GM03348 (cell line): Measurements from ENCODE around the gene TUBA4B.
A peak's percentile ranks its signal among the peaks of the same experiment; 100 is the strongest.

Experiments
- DNase-seq: peaks from one replicate; pipeline ENCODE4 v3.0.0; 2012; ENCODE audit warnings: low spot score

TUBA4B gene

DNA sequence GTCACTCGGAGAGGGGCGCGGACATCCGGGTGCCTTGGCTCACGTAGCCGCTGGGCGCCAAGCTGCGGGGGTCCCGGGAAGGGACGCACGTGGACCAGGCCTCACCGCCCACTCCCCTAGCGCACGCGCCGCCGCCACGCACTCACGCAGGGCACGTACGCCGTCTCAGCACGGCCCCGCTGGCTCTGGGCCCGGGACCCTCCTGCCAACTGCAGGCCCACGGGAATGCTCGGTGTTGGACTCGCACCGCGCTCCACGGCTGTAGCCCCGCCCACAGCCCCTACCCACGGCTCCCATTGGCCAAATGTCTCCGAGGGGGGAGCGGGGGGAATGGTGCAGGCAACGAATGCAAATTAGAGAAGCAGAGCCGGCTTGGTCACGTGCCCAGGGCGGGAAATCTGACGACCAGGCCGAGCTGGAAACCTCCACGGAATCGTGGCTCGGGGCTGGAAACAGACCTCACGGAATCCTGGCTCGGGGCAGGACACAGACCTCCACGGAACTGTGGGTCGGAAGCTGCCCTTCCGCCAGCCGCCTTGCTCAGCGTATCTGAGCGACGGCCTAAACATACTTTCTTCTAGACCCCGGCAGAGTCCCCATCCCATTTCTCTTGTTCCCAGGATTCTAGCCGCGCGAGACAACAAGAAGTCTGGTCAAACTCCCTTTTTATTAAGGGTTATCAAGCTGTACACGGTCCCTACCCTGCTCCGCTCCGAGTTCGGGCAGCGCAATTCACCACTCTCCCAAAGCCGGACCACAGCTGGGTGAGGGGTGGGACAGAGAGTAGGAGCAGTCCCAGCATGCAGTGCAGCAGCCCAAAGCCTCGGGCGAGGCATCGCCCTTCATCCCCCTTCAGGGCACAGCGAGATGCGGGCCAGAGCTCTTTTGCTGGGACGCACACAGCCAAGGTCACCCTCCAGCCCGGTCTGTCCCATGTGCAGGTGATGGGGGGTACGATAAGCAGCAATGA, 34.0 kb upstream of the TUBA4B start, which contains the start of gene ABCB6:
TSS of gene ABCB6 (minus strand) at position 227 of the 970 bp plus-strand sequence. CDS start 285 bp downstream, outside the sequence.
- peak; percentile 97 for DNase-seq

DNA sequence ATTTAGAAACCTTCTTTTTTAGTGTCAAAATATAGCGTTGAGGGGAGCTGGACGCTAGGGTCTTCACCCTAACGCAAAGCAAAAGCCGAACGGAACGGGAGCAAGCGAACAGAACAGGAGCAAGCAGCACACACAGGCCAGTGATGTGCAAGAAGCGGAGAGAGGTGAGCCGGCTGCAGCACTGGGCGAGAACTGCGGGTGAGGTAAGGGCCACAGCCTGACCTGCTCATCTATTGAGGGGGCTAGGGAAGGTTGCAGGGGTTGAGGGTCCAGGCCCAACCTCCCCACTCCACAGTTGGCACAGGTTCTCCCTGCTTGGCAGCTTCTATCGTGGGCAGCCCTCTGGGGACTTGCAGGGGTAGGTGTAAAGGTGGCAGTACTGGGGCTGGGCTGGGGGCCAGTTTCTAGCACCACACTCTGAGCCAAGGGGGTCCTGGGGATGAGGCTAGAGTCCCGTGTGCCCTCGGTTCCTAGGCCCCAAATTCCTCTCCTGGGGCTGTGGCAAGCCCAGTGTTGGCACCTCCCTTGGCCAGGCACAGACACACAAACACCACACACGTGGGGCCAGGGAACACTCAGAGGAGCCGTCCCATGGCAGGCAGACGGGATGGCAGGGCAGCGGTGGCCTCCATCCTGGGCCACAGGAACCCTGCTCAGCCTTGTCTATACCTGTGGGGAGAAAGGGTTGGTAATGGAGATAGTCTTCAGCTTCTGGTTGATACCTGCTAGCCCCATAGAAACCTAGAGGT, 33.1 kb upstream of the TUBA4B start:
- no peak for DNase-seq

DNA sequence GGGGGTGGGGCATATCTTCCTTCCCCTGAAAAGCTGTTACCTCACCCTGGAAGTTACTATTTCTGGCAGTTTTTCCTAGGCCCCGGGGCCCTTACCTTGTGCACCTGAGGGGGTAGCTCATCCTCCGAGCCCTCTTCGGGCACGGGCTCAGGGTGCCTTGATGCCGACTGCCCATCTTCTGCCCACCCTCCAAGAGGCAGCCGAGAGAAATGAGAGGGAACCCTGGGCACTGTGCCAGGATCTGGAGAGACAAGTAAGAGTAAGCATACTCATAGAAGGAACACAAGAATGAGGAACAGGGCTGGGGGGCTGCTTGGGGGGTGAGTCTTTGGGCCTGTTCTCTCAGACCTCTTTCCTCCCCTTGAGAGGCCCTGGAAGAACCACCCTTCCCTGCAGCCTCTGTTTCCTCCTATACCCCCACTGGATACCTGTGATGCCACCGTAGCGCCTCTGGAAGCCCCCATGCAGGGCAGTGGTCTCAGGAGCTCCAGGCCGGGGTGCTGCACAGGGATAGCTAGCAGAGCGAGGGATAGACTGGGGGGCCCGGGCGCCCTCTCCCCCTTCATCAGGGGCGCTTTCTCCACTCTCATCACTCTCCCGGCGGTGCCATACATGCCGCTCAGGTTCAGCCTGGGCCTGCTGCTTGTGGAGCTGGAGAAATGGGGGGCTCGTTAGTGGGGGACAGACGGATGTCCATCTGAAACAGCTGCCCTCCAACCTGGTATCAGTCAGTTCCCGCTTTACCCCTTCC, 32.2 kb upstream of the TUBA4B start:
- DNase-seq: no peak

DNA sequence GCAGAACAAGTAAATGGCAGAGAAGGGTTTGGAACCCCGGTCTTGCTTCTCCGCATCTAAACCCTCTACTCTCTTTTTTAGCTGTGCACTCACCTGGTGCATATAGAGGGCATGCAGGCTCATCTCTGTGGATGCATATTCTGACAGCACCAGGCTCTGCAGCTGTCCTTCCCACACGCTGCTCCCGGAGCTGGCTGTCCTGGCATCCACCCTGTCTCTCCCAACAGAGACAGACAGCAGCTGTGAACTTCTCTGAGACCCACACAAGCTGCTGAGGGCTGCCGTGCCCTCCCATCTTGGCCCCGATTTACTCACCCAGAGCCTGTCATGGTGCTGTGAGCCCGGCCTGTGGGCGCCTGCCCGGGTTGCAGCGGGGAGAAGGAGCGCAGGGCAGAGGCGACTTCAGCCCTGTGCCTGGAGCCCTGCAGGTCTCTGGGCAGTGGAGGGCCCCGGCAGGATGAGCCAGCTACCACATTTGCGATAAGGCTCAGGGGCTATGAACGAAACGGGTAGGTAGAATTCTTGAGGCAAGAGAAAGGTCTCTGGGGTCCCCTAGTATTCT, 31.0 kb upstream of the TUBA4B start:
- DNase-seq: no peak

DNA sequence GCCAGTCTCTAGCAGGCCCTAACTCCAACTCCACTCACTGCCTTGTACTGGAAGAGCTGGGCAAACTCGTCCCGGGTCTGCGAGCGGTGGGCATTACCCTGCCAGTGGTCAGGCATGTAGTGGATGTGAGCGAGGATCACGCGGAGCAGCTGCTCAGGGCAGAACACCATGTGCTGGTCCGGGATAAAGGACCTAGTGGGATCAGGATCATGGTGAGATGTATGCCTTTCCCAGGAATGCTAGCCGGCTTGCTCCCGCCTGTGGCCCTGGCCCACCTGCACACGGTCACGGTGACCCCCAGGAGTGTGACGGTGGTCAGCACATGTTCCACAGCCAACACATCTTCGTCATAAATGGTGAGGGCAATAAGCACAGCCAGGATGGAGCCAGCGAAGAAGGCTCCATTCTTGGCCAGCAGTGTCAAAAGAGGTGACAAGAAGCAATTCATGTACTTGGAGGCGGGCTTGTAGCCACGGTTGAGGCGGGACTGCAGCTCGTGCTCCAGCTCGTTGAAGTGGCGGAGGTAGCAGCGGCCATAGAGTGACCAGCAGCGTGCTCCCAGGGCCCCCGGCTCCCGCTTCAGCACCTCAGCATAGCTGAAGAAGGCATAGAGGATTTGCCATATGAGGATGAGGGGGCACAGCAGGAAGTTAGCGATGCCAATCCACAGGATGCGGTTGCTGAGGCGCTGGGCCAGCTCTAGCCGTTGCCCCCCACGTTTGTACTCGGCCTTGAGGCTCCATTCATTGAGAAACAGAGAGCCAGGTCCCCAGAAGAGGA, 29.0 kb upstream of the TUBA4B start:
- no peak for DNase-seq

DNA sequence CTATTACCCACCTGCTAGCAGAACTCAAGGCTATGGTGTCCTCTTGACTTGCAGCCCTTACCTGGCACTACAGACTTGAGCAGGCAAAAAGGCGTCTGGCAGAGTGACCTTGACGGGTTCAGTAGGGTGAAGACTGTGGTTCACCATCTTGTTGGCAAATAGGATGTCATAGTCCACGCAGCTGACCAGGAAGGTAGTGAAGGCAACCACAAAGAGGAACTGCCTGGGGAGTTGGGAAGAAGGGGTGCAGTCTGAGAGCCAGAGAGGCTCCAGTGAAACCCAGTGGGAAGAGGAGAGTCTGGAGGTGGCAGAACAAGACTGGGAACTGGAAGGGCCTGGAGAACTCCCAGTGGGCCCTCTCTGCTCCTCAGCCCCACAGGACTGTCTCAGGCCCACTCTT, 27.7 kb upstream of the TUBA4B start:
- DNase-seq: no peak

DNA sequence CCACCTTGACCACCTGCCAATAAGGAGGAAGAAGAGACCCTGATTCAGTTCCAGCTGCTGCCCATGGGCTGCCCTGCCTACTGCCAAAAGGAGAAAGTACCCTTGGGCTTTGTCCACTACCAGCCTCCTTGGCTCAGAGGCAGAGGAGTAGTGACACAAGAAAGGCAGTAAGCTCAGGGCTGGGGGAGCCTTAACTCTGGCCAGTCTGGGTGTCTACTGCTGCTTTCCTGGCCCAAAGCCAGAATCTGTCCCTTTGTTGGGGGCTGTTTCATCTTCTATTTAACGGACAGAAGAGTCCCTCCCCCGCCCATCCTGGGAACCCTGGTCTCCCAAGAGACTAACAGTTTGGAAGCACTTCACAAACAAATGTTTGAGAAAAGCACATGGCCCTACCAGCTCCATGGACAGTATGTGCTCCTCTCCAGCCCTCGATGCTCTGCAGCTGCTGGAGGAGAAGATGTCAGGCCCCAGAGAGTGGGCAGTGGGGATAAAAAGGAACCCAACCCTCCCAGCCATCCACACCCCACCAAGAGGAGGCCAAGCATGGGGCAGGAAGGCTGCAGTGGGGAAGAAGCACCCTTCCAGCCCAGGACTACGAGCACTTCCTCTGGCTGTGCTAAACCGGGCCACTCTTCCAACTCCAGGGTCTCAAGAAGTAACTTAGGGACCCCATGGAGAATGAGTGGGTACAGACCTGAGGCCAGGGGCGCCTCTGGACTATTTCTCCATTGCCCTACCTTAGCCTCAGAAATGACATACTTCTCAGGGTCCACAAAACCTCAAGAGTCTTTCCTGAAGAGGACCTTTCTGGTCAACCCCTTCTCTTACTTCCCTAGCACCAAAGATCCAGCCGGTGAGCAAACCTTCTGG, 24.8 kb upstream of the TUBA4B start:
- DNase-seq: peak; percentile 11

DNA sequence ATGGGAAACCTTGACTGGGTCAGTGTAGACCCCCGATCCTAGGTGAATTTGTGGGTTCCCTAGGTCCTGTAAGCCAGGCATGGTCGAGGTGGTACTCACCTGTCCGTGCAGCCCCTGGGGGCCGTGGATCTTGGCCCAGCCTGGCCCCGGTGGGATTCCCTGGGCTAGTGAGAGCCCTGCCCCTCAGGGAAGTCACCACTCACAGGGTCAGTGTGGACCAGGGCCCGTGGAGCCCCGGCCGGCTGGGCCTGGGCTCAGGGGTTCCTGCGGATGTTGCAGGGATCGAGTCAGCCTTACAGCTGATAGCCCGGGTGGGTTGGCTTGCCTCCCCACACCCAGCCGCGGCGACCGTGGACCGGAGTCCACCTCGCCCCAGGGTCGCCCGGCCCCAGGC, 24.1 kb upstream of the TUBA4B start:
- DNase-seq: no peak

DNA sequence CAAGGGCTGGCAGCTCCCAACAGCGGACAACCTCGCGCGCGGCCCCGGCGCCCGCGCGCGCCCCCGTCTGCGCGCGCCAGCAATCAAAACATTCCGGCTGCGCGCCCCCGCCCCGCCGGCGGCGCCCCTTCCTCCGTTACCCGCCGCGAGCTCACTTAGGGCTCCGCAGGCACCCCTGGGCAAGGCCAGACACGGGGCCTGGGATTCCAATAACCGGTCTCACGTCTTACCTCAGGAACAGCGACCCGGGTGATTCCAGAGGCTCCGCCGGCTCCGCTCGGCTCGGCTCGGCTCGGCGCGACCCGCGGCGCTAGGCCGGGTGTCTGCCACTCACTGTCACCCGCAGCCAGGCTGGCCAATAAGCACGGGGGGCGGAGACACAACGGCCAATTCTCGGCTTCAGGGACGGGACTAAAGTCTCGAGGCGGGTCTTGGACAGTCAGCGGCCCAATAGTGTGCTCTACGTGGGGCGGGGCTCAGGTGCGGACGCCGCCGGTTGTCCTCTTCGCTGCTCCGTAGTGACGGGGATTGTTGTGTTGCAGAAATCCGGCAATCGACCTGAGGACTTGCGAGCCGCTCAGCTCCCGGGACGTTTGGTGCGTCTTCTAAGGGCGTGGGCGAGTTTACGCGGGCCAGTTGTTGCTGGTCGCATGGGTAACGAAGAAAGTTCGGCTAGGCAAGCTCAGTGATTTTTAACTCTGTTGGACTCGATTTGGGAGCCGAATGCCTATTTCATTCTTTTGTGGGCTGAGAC, 23.6 kb upstream of the TUBA4B start, which contains the start of the genes ANKZF1 and ATG9A:
TSS of gene ANKZF1 (plus strand) at position 502 of the 754 bp plus-strand sequence. CDS start 452 bp downstream, outside the sequence.
TSS of gene ATG9A (minus strand) at position 332 of the 754 bp plus-strand sequence. CDS start 1,612 bp downstream, outside the sequence.
- peak; percentile 98 for DNase-seq

DNA sequence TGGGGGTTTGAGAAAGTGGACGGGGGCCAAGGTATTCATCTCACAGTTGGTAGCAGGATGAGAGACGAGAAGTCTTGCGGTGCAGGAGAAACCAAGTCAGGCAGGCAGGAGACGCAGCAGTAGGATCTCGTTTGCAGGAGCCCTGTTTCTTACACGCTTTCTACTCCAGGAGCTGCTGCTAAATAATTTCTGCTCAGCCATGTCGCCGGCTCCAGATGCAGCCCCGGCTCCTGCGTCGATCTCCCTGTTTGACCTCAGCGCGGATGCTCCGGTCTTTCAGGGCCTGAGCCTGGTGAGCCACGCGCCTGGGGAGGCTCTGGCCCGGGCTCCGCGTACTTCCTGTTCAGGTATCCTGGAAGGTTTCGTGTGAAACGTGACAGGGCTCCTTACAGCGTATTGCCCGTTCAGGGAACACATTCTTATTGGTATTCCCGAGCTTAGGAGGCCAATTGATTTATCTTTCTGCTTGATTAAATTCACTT, 22.9 kb upstream of the TUBA4B start:
- DNase-seq: peak; percentile 57

DNA sequence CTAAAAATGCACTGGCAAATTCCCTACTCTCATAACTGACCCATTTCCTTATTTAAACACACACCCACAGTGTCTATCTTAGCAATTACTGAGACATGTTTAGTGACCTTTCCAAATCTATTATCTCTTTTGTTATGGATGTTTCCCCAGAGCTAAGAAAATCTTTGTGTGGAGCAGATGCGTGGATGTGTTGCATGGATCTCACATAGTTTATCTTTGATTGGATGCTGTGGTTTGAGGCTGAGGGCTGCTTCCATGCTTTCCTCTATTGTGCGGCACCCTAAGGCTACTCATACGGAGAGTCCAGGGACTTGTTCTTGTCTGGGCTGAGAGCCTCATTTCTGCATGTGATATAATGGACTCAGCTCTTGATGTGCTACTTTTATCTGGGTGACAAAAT, 18.7 kb upstream of the TUBA4B start:
- DNase-seq: no peak

DNA sequence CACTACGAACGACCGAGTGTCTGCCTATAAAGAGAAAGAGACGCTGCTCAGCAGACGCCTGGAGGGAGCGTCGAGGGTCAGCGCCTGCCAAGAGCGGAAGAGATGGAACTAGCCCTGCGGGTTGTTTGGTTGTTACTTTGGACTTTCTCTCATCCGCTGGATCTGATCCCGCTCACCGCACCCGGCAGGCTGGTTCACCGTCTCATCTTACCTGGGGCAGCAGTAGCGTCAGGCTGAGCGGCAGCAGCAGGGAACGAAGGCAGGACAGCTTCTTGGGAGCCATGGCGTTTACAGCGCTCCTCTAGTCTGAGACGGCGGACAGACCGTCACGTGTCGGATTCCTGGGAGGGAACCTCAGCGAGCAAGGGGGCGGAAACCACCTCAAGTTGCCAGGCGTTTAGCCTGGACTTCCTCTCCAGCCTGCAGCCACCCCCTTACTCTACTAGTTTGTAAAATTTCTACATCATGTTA, 9.7 kb upstream of the TUBA4B start:
- DNase-seq: no peak

DNA sequence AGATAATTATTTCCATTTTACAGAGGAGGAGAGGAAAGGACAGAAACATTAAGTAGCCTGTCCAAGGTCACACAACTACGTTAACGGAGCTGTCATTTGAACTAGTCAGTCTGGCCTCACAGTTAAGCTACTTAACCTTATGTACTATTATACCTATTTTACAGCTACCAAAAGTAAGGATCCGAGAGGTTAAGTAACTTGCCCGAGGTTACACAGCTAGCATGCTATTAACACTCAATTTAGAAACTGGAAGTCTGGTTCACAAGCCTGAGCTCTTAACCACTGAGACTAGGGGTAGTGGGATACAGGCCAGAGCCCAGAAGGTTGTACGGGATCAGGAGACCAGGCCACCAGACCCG, 8.3 kb upstream of the TUBA4B start:
- DNase-seq: no peak

DNA sequence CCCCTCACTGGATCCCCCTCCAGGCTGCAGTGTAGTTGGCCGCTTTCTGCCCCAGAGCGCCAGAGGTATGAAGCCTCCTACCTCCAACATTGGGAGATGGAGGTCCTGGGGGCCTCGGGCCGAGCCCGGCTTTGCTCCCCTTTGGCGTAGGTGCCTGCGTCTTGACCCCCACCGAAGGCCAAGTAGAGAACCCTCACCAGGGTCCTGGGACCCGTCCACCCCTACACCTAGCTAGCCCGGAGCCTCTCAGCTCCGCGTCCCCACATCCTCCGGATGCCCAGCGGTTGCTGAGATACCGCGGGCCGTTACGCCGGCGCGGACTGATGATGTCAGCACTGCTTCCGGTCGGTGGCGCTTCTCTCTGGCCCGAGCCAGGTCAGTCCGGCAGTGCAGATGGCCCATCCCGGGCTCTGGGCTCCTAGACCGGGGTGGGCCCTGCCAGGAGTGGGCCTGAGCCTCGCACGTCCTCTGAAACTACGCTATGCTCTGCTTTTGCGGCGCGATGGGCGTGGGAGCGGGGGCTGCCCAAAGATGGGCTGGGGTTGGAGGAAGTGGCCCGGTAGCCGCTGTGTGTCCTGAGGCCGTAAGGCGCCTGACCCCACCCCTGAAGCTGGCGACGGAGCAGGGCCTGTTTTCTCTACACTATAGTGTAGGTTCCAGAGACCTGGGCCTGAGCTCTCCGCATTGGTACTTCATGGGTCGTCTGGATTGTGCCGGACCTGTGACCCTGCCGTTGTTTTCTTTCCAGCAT, 7.7 kb upstream of the TUBA4B start, which contains the start of the genes GLB1L and STK16:
TSS of gene GLB1L (minus strand) at position 297 of the 751 bp plus-strand sequence. CDS start 1,871 bp downstream, outside the sequence.
TSS of gene STK16 (plus strand) at position 332 of the 751 bp plus-strand sequence. CDS start 521 bp downstream, outside the sequence.
- peak; percentile 96 for DNase-seq

DNA sequence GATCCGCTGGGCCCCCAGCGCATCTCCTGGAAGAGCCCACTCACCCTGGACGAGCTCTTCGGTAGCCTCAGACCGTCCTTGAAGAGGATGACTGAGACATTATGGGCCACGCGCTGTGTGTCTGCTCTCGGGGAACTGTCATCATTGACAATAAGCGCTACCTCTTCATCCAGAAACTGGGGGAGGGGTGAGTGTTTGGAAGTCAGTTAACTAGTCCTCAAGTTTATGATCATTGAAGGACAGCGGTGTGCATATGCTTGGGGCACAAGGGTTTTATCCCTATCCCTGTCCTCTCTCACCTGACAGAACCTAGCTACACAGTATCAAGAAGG, 7.2 kb upstream of the TUBA4B start:
- peak; percentile 9 for DNase-seq

DNA sequence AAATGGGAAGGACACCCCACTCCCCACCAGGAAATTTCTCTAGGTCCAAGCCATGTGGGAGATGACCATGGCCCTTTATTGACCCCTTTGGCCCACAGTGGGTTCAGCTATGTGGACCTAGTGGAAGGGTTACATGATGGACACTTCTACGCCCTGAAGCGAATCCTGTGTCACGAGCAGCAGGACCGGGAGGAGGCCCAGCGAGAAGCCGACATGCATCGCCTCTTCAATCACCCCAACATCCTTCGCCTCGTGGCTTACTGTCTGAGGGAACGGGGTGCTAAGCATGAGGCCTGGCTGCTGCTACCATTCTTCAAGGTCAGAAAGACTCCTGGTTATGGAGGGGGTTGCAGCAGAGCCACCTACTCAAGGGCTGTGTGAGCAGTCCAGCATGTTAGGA, 6.5 kb upstream of the TUBA4B start:
- DNase-seq: no peak

DNA sequence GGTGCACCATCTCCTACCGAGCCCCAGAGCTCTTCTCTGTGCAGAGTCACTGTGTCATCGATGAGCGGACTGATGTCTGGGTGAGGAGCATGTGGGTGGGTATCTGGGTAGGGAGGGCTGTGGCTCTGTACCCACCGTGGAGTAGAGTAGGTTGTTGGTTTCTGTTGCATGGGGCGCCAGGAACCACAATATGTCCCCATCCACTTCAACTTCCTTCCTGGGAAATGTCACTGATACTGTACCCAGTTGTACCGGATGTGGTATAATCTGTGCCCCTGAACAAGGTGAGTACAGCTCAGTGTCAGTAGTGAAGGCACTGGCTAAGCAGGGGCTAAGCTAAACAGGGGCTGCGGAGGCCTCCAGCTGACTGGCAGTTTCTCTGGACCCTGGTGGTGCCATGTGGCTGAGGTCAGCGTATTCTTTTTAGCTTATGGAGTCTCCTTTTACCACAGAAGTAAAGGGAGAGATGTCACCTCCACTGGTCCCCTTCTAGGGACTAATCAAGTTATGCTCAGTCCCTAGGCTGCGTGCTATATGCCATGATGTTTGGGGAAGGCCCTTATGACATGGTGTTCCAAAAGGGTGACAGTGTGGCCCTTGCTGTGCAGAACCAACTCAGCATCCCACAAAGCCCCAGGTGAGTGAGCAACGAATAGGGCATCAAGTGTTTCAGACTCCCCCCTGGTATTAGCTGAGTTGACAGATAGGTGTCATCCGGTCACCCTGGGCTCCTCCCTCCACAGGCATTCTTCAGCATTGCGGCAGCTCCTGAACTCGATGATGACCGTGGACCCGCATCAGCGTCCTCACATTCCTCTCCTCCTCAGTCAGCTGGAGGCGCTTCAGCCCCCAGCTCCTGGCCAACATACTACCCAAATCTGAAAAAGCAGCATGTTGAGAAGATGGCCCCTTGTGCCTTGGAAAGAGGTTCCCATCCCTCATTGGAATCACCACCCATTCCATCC, 5.1 kb upstream of the TUBA4B start:
- DNase-seq: no peak
